ENCODE data around the gene HOXD8. TPM values are rescaled to one million over a fixed set of nuclear protein-coding genes. Genes with fewer than 3 reads are reported as not detected.

HOXD8 gene
- total and polyA plus RNA-seq, 2 of the 8 experiments (the other 6 are each of a cell fraction or from before 2014, with no cell fraction given) = not detected

- H3K27me3 ChIP-seq (replicated peaks in 1 of 4; ENCODE audit: control insufficient read depth in 3 of 4, extremely low read depth in 1 of 4, insufficient read depth in 3 of 4, low read length in 3 of 4) = peaks cover 86 to 100% (median 97%) of the 10 kb centered on the region in 4 experiments
- TF ChIP-seq TAF7 (optimal IDR thresholded peaks at IDR 0.05; ENCODE audit: borderline replicate concordance, low read depth, low read length) (no peak), CREB1 (IDR thresholded peaks at IDR 0.05) (no peak), CBX8 (IDR thresholded peaks at IDR 0.05; ENCODE audit: borderline replicate concordance, low read depth, low read length) (peak; percentile 50; the same call in 1 of the 2 replicates), HDAC6 (IDR thresholded peaks at IDR 0.05; ENCODE audit: low read depth, low read length) (no peak), CEBPB (IDR thresholded peaks at IDR 0.05; ENCODE audit: low read depth, low read length) (no peak), KDM1A (IDR thresholded peaks at IDR 0.05; ENCODE audit: borderline replicate concordance, low read length) (no peak), GTF2F1 (IDR thresholded peaks at IDR 0.05; ENCODE audit: borderline replicate concordance, low read depth, low read length) (no peak), TBP (IDR thresholded peaks at IDR 0.05; ENCODE audit: low read depth, low read length) (no peak), JUND (IDR thresholded peaks at IDR 0.05; ENCODE audit: low read length) (no peak), SUZ12 (IDR thresholded peaks at IDR 0.05; ENCODE audit: low read length) (0 out of 2 replicates have a peak, but pooled peaks have one; percentile 22), TCF12 (IDR thresholded peaks at IDR 0.05; ENCODE audit: low read depth, low read length) (no peak), ATF2 (IDR thresholded peaks at IDR 0.05; ENCODE audit: low read length) (no peak)
- TF ChIP-seq, protein P1, sequence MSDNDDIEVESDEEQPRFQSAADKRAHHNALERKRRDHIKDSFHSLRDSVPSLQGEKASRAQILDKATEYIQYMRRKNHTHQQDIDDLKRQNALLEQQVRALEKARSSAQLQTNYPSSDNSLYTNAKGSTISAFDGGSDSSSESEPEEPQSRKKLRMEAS (IDR thresholded peaks at IDR 0.05) = no peak
Observed at GRCh38 chr2:176137252-176137580, 7.7 kb downstream of the HOXD8 start.

More at GRCh38 chr2:176137252-176137580, 7.7 kb downstream of the HOXD8 start:
- Histone ChIP-seq H3K79me1 (ENCODE audit: low read depth, low read length) (no peaks in the 10 kb centered on the region), H3K4ac (replicated peaks; ENCODE audit: insufficient read length, low read depth, low read length) (no peak overlapping the region), H2BK12ac (ENCODE audit: low read depth, low read length) (no peak overlapping the region), H2AFZ (ENCODE audit: low read length) (no peak overlapping the region), H4K8ac (ENCODE audit: extremely low read depth, insufficient read depth, low read length) (no peak overlapping the region), H3K18ac (ENCODE audit: extremely low read depth, low read length) (no peak overlapping the region), H3K9me3 (ENCODE audit: insufficient read depth in 2 of 2, low read depth in 1 of 2, low read length in 1 of 2) (no peaks in the 10 kb centered on the region), H2BK15ac (ENCODE audit: low read length) (no peak overlapping the region), H3K9ac (replicated peaks in 1 of 4; ENCODE audit: extremely low read depth in 1 of 4, low read depth in 3 of 4, low read length in 3 of 4) (no peak overlapping the region), H3K27ac (ENCODE audit: low read depth, low read length) (no peak overlapping the region), H2BK120ac (replicated peaks; ENCODE audit: low read depth, low read length) (no peak overlapping the region), H4K5ac (ENCODE audit: insufficient read length, low read depth, low read length) (no peak overlapping the region), H3K4me3 (ENCODE audit: extremely low read depth in 1 of 4, insufficient read depth in 2 of 4, low read depth in 3 of 4, low read length in 4 of 4) (peak overlapping the region in 1 of 4 experiments; percentile 59; a peak in 2 of 8 replicates), H3K56ac (replicated peaks; ENCODE audit: insufficient read length, low read depth, low read length) (no peak overlapping the region), H3K4me1 (replicated peaks in 1 of 4; ENCODE audit: control insufficient read depth in 3 of 4, insufficient read depth in 4 of 4, low read length in 3 of 4) (peaks cover 0 to 9% (median 4%) of the 10 kb centered on the region in 4 experiments; a peak in 5 of 7 replicates), H4K20me1 (replicated peaks in 1 of 2; ENCODE audit: control insufficient read depth in 1 of 2, insufficient read depth in 2 of 2, low read length in 2 of 2) (peaks cover 6 to 29% of the 10 kb centered on the region in 2 experiments), H4K91ac (replicated peaks; ENCODE audit: insufficient read length, low read length) (no peak overlapping the region), H3K23me2 (ENCODE audit: low read depth, low read length) (peaks cover 3% of the 10 kb centered on the region; the same call in 1 of the 2 replicates), H3K14ac (ENCODE audit: insufficient read length) (no peak overlapping the region), H2BK20ac (ENCODE audit: low read length) (no peak overlapping the region), H3K79me2 (ENCODE audit: control insufficient read depth in 1 of 2, insufficient read depth in 2 of 2, low read length in 2 of 2) (no peaks in the 10 kb centered on the region), H3K36me3 (ENCODE audit: control insufficient read depth in 2 of 4, insufficient read depth in 4 of 4, low read length in 3 of 4) (peaks cover 0 to 12% (median 0%) of the 10 kb centered on the region in 4 experiments; a peak in 1 of 8 replicates), H2BK5ac (ENCODE audit: low read depth, low read length) (no peak overlapping the region), H3K23ac (ENCODE audit: insufficient read length) (no peak overlapping the region), H3K4me2 (ENCODE audit: insufficient read depth in 1 of 2, low read depth in 2 of 2, low read length in 2 of 2) (peak overlapping the region; percentile 67 to 68; a peak in 3 of 4 replicates), H2AK5ac (ENCODE audit: low read depth, low read length) (no peak overlapping the region)
- POLR2A ChIA-PET (ENCODE audit: partially characterized antibody) = no interaction called here
- no peak for DNase-seq (ENCODE audit: low read depth in 1 of 2, low spot score in 2 of 2)
- CTCF ChIA-PET (ENCODE audit: partially characterized antibody) = interaction anchor here (0.6 to 10.0 kb wide), 12 partner anchors 10 to 515 kb away, joined by 3 to 111 read pairs (median 4); no protein-coding TSS in a partner anchor
- WGBS, 2 experiments (ENCODE audit: extremely low coverage in 1 of 2, insufficient coverage in 1 of 2, insufficient read length in 1 of 2, insufficient replicate concordance in 2 of 2, low coverage in 1 of 2, low lambda C conversion rate in 2 of 2, missing lambda C conversion rate in 1 of 2) = 17% methylated on average over 2 of the region's 2 CpGs; no CpG with 5 or more reads in 1 of the 2 experiments
- FAIRE-seq = no peak
